HG02884 (cell line): ENCODE measurements around the gene SLC2A4.

Experiments used
- ATAC-seq: cut with Tn5 transposase; IDR thresholded peaks from one replicate; pipeline ENCODE4 v1.9.1; 2021; ENCODE audit warnings: mild to moderate bottlenecking, moderate library complexity; ENCODE audit not compliant: unreplicated experiment

Gene SLC2A4

GRCh38 chr17:7263801-7264078 lies 17.8 kb upstream of the SLC2A4 start:
- no peak for ATAC-seq

GRCh38 chr17:7266784-7267183 lies 14.7 kb upstream of the SLC2A4 start:
- no peak for ATAC-seq

DNA sequence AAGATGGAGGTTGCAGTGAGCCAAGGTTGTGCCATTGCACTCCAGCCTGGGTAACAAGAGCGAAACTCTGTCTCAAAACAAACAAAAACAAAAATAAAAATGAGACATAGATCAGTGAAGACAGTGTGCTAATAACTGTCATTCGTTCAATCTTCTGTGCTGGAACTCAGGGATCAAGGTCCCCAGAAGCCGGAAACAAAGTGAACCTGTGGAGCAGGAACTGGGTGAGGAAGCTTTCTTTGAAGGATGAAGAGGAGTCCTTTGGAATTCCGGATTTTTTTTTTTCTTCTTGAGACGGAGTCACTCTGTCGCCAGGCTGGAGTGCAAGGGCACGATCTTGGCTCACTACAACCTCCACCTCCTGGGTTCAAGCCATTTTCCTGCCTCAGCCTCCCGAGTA lies 2.1 kb upstream of the SLC2A4 start:
- no peak for ATAC-seq

- ATAC-seq = no peak
Measured at GRCh38 chr17:7280519-7281073, 922 bp upstream of the SLC2A4 start.

- no peak for ATAC-seq
Measured at GRCh38 chr17:7281953-7282751, 634 bp downstream of the SLC2A4 start.

- ATAC-seq = no peak
Measured at GRCh38 chr17:7282752-7283321, 1.3 kb downstream of the SLC2A4 start.

DNA sequence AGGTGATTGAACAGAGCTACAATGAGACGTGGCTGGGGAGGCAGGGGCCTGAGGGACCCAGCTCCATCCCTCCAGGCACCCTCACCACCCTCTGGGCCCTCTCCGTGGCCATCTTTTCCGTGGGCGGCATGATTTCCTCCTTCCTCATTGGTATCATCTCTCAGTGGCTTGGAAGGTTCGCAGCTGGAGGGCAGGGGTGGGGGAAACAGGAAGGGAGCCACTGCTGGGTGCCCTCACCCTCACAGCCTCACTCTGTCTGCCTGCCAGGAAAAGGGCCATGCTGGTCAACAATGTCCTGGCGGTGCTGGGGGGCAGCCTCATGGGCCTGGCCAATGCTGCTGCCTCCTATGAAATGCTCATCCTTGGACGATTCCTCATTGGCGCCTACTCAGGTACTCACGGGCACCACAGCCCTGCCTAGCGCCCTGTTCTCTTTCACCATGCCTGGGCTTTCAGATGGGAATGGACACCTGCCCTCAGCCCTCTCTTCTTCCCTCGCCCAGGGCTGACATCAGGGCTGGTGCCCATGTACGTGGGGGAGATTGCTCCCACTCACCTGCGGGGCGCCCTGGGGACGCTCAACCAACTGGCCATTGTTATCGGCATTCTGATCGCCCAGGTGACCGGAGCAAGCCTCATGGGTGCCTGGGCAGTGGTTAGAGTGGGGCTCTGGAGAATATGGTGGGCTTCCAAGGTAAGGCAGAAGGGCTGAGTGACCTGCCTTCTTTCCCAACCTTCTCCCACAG lies 2.1 kb downstream of the SLC2A4 start:
- no peak for ATAC-seq

GRCh38 chr17:7284911-7285310 lies 3.4 kb downstream of the SLC2A4 start:
- ATAC-seq = no peak

GRCh38 chr17:7285679-7286078 lies 4.2 kb downstream of the SLC2A4 start:
- no peak for ATAC-seq

DNA sequence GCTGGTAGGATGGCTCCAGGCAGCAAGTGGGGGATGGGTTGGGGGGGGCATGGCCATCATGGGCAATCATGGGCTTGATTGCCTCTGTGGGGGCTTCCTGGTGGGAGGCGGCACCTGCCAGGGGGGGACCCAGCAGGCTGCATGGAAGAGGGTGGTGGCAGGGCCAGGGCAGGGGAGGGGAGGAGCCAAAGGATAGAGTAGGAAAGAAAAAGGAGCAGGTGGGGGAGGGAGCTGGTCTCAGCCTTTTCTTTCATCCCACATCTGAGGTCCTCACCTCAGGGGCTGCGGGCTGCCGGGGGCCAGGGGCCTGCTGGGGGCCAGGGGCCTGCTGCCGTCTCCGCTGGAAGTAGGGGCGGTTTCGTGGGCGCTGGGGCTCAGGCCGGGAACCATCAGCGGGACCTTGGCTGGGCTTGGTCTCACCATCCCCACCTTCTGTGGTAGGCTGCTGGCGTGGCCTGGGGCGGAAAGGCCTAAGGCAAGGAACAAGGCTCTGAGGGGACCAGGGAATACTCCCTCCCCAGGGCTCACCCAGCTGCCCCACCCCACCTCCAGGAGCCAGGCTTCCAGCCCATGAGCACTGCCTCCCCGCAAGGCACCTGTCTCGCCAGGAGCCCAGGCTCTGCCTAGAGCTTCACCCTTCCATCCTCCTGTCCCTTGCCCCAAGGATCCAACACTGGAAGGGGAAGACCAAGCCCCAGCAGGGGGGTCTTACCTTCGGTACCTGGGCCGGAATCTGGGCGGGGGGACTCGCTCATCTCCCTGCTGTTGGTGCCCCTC lies 7.9 kb downstream of the SLC2A4 start:
- no peak for ATAC-seq

GRCh38 chr17:7290166-7290565 lies 8.6 kb downstream of the SLC2A4 start:
- no peak for ATAC-seq

- ATAC-seq = no peak
Measured at GRCh38 chr17:7290685-7291084, 9.2 kb downstream of the SLC2A4 start.

DNA sequence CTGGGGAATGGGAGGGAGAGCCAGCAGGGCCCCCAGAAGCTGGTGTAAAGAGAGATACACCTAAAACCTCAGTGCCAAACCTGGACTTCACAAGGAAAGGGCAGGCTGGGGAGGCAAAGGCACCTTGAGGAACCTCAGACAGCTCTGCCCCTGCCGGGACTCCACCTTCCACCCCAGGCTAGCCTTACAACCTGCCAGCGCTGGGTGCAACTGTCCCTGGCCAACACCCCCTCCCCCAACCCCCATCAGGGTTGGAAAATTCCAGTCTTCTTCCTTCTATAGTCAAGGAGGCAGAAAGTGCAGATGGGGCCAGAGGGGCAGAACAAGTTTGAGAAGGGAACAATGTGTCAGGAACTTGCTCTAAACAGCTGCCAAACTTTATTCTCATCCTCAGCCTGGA lies 10.7 kb downstream of the SLC2A4 start:
- ATAC-seq = no peak

- ATAC-seq = no peak
Measured at GRCh38 chr17:7292729-7293128, 11.2 kb downstream of the SLC2A4 start.

GRCh38 chr17:7293159-7293558 lies 11.6 kb downstream of the SLC2A4 start:
- no peak for ATAC-seq

GRCh38 chr17:7293816-7294613 lies 12.5 kb downstream of the SLC2A4 start:
- no peak for ATAC-seq

DNA sequence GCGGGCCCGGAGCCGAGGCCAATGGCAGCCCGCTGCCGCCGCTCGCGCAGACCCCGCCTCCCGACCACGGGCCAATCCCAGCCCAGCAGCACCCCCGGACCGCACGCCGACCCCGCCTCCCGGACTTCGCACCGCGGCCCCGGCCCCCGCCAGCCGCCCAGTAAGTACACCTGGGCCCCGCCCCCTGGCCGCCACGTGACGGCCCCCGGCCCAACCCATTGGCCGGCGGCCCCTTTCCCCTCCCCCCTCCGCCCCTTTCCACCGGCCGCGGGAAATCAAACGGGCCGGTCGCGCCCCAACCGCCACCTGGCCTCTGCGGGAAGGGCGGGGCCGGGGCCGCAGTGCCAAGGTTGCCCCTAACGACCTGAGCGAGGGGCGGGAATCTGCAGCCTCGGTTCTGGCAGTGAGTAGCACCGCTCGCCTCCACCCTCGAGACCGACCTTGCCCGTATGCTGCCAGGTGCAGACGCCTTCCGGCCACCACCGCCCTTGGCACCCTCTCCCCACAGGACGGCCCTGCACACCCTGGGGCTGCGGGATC lies 13.2 kb downstream of the SLC2A4 start, which contains the start of gene YBX2:
YBX2 (minus strand) TSS at position 26 of the 540 bp plus-strand sequence. CDS start 139 bp downstream, outside the sequence.
- ATAC-seq = no peak

GRCh38 chr17:7295230-7296180 lies 14.0 kb downstream of the SLC2A4 start:
- no peak for ATAC-seq
